Left lung (tissue), 10 donors: ENCODE results near the gene SCNN1G. TPM values are rescaled to one million over a fixed set of nuclear protein-coding genes. Genes with fewer than 3 reads are reported as not detected.

Experiments
- ATAC-seq: fragments of 200-7000 bp; cut with Tn5 transposase; one replicate; pipeline ENCODE4 v1.9.1; 2020; ENCODE audit warnings: moderate library complexity
- DNase-seq, 4 donors: peaks; one replicate each; pipeline ENCODE4 v3.0.0-alpha.2; 2013 to 2020
- H3K27ac ChIP-seq, 2 donors: fragments of 200-600 bp; sonication (generic) in 1 of 2; one replicate each; pipeline versions ENCODE4 v1.5.0 to v1.8.0; 2020 to 2021
- H3K27me3 ChIP-seq, 2 donors: fragments of 200-600 bp; sonication (generic) in 1 of 2; one replicate each; pipeline versions ENCODE4 v1.5.0 to v1.8.0; 2020 to 2021
- H3K36me3 ChIP-seq, 2 donors: fragments of 200-600 bp; sonication (generic) in 1 of 2; one replicate each; pipeline versions ENCODE4 v1.5.0 to v1.8.0; 2020 to 2021
- H3K4me1 ChIP-seq, 2 donors: fragments of 200-600 bp; one replicate each; pipeline ENCODE4 v1.8.0; 2021
- H3K4me3 ChIP-seq, 2 donors: fragments of 200-600 bp; sonication (generic) in 1 of 2; one replicate each; pipeline versions ENCODE4 v1.5.0 to v1.8.0; 2020 to 2021; ENCODE audit warnings: mild to moderate bottlenecking in 1 of 2
- H3K9me3 ChIP-seq, 2 donors: fragments of 200-600 bp; sonication (generic) in 1 of 2; one replicate each; pipeline versions ENCODE4 v1.5.0 to v1.8.0; 2020 to 2021
- intact Hi-C, 2 donors: fragments of 100-400 bp; cut with DNase I; formaldehyde crosslinking; loops; one replicate each; pipeline versions ENCODE4 v1.11.2 to v1.14.2; 2022
- polyA plus RNA-seq, 6 donors: library from polyadenylated mRNA; unstranded; fragments of 120-200 nt; gene quantifications; one replicate each; pipeline ENCODE4 v1.2.1, GENCODE V29; 2013; ENCODE audit not compliant: insufficient read length in 6 of 6
- total RNA-seq, 2 donors: library from RNA; stranded (reverse); fragmentation: NEBNext Ultra II Directional; extraction: Animal tissue kit (Norgen Biotek cat#: 25700); gene quantifications; one replicate each; pipeline ENCODE4 v1.2.1, GENCODE V29; 2021
- TF ChIP-seq, protein P1 (sequence below), 2 donors: fragments of 200-600 bp; sonication (generic) in 1 of 2; IDR thresholded peaks; one replicate each; pipeline versions ENCODE4 v1.5.0 to v1.8.0; 2021; ENCODE audit warnings: antibody characterized with exemption in 2 of 2
- donor health status: DM: no; HTN: yes; CAD: no.
- donor health status: DM: no; HTN: no; CAD: no.

The SCNN1G gene
- total and polyA plus RNA-seq, 8 donors, result 3.8 to 7.8 (median 4.6) TPM

DNA sequence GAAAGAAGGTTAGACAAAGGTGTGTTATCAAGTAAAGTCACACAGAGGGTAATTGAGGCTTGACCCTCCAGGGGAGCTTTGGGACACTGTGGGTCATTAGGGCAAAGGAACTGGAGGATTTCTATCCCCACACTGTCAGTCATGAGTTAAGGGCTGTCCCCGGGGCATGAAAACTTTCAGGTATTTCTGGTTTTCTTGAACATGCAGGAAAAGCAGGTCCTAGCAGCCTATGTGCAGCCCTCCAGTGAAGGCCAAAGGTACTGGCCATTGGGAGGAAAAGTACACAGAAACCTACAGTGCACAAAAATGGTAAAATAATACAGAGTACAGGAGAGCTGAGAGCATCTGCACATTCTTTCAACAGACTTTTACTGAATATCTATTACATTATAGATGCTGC, 75.1 kb downstream of the SCNN1G start:
- Histone ChIP-seq H3K4me3 (no peak overlapping the region), H3K4me1 (no peaks in the 10 kb centered on the region), H3K9me3 (no peaks in the 10 kb centered on the region), H3K27me3 (no peaks in the 10 kb centered on the region), H3K36me3 (no peaks in the 10 kb centered on the region), H3K27ac (no peak overlapping the region)
- TF ChIP-seq, protein P1, sequence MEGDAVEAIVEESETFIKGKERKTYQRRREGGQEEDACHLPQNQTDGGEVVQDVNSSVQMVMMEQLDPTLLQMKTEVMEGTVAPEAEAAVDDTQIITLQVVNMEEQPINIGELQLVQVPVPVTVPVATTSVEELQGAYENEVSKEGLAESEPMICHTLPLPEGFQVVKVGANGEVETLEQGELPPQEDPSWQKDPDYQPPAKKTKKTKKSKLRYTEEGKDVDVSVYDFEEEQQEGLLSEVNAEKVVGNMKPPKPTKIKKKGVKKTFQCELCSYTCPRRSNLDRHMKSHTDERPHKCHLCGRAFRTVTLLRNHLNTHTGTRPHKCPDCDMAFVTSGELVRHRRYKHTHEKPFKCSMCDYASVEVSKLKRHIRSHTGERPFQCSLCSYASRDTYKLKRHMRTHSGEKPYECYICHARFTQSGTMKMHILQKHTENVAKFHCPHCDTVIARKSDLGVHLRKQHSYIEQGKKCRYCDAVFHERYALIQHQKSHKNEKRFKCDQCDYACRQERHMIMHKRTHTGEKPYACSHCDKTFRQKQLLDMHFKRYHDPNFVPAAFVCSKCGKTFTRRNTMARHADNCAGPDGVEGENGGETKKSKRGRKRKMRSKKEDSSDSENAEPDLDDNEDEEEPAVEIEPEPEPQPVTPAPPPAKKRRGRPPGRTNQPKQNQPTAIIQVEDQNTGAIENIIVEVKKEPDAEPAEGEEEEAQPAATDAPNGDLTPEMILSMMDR (IDR thresholded peaks at IDR 0.05), result no peak
- ATAC-seq (no peak), DNase-seq (peak in 1 of 4 donors; percentile 52)
- intact Hi-C loops, result no loop called here

DNA sequence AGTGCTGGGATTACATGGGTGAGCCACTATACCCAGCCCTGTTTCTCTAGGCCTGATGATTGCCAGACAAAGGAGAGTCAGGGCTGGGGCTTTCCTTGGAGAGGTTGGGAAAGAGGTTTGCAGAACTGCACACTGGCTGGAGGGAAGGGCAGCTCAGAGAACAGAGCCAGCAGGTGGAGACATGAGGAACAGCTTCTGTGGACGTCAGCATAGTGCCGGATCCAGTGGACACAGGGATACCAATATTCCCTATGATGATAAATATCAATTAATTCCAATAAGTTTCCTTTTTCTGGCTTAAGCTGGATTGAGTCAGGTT, 76.3 kb downstream of the SCNN1G start:
- Histone ChIP-seq H3K27me3 (no peaks in the 10 kb centered on the region), H3K27ac (no peak overlapping the region), H3K4me3 (no peak overlapping the region), H3K4me1 (no peaks in the 10 kb centered on the region), H3K36me3 (no peaks in the 10 kb centered on the region), H3K9me3 (no peaks in the 10 kb centered on the region)
- DNase-seq (no peak), ATAC-seq (no peak)
- TF ChIP-seq, protein P1 (IDR thresholded peaks at IDR 0.05), result no peak
- intact Hi-C loops, result no loop called here

Other genes starting within 250 kb of the SCNN1G start
- 10 to 100 TPM; 10.9 to 17.7 TPM for gene USP31, start 33.3 kb upstream of the SCNN1G start, total RNA-seq
- 10 to 100 TPM in 1 of 6 donors, 1 to 10 TPM in 5; 8.7 to 10.2 (median 9.7) TPM for gene USP31, start 33.3 kb upstream of the SCNN1G start, polyA plus RNA-seq
- 10 to 100 TPM; 25.1 to 28.6 TPM for gene SCNN1B, start 119.6 kb downstream of the SCNN1G start, total RNA-seq
- gene SCNN1B, start 119.6 kb downstream of the SCNN1G start, polyA plus RNA-seq, result 1 to 10 TPM; 2.4 to 4.0 (median 3.0) TPM